ENCODE measurements around the gene LRRFIP1. TPM values are rescaled to one million over a fixed set of nuclear protein-coding genes. Genes with fewer than 3 reads are reported as not detected.

Gene LRRFIP1
- total and polyA plus RNA-seq, 9 of the 15 experiments (the other 6 are each of a cell fraction or from before 2014, with no cell fraction given), result 13.1 to 45.2 (median 31.3) TPM

GRCh38 chr2:237613679-237614078 lies 13.7 kb upstream of the LRRFIP1 start (continued):
- TF ChIP-seq CGGBP1 (CRISPR knock-in tag; IDR thresholded peaks at IDR 0.05) (no peak), ZNF707 (CRISPR knock-in tag; conservative IDR thresholded peaks at IDR 0.05) (no peak), CHAMP1 (IDR thresholded peaks at IDR 0.05) (no peak)

GRCh38 chr2:237614151-237614720 lies 13.2 kb upstream of the LRRFIP1 start:
- H3K9me3 ChIP-seq (replicated peaks; ENCODE audit: control insufficient read depth, insufficient read depth, low read depth, low read length), result no peaks in the 10 kb centered on the region
- H3K79me2 ChIP-seq (ENCODE audit: control insufficient read depth, insufficient read depth, low read length), result no peaks in the 10 kb centered on the region
- H3K36me3 ChIP-seq (ENCODE audit: control insufficient read depth, insufficient read depth, low read length), result no peaks in the 10 kb centered on the region
- no peaks in the 10 kb centered on the region for H3K4me1 ChIP-seq (replicated peaks in 1 of 2; ENCODE audit: control insufficient read depth in 2 of 2, insufficient read depth in 2 of 2, low read length in 2 of 2)
- no peak overlapping the region for H3K4me3 ChIP-seq
- ChIA-PET POLR2A (interaction anchor here (0.6 kb wide), 1 partner anchor 119 kb away, joined by 3 read pairs; no protein-coding TSS in a partner anchor), CTCF (ENCODE audit: low intra/inter-chr PET ratio) (no interaction called here)
- WGBS (ENCODE audit: insufficient coverage, low coverage, missing lambda C conversion rate), result under 1% methylated on average over 8 of the region's 9 CpGs
- no TSS peak for BruUV-seq (replicated peaks)
- H3K9me1 ChIP-seq (ENCODE audit: control insufficient read depth, insufficient read depth, low read length), result no peaks in the 10 kb centered on the region
- no peak overlapping the region for H3K4me2 ChIP-seq (ENCODE audit: insufficient read depth, low read length)
- no peaks in the 10 kb centered on the region for H4K20me1 ChIP-seq (replicated peaks; ENCODE audit: control insufficient read depth, insufficient read depth, low read length)
- peaks cover 0 to 18% of the 10 kb centered on the region in 2 experiments; a peak in 3 of 5 replicates for H3K27me3 ChIP-seq (ENCODE audit: control insufficient read depth in 2 of 2, insufficient read depth in 2 of 2, low read length in 2 of 2)
- intact Hi-C loops (cut with micrococcal nuclease), result no loop called here
- H2AFZ ChIP-seq (ENCODE audit: low read depth, low read length), result no peak overlapping the region
- no peak for FAIRE-seq
- in situ Hi-C loops (cut with MboI), result no loop called here
- no peak overlapping the region for H3K9ac ChIP-seq (ENCODE audit: insufficient read depth in 1 of 2, low read depth in 2 of 2, low read length in 2 of 2)
- no peak overlapping the region for H3K27ac ChIP-seq (ENCODE audit: extremely low read depth, low read depth, low read length)
- DNase-seq (ENCODE audit: extremely low read depth in 1 of 4, low spot score in 3 of 4), result no peak
- ATAC-seq, result no peak
- TF ChIP-seq GTF2E2 (tag; IDR thresholded peaks at IDR 0.05), result no peak
- TF ChIP-seq MBD1 (CRISPR knock-in tag; IDR thresholded peaks at IDR 0.05), result no peak
- TF ChIP-seq RUNX1 (IDR thresholded peaks at IDR 0.05; ENCODE audit: low read depth), result no peak
- TF ChIP-seq TCF7L2 (IDR thresholded peaks at IDR 0.05; ENCODE audit: low read depth, low read length), result no peak
- no peak for TF ChIP-seq SMAD1 (IDR thresholded peaks at IDR 0.05; ENCODE audit: low read depth, low read length, partially characterized antibody)
- TF ChIP-seq ELF4 (CRISPR knock-in tag; IDR thresholded peaks at IDR 0.05), result no peak
- no peak for TF ChIP-seq POU5F1 (IDR thresholded peaks at IDR 0.05; ENCODE audit: borderline replicate concordance, low read depth, low read length, partially characterized antibody)
- no peak for TF ChIP-seq ZNF395 (CRISPR knock-in tag; IDR thresholded peaks at IDR 0.05)
- no peak for TF ChIP-seq PRMT5 (CRISPR knock-in tag; IDR thresholded peaks at IDR 0.05)
- no peak for TF ChIP-seq ZFP30 (CRISPR knock-in tag; IDR thresholded peaks at IDR 0.05; ENCODE audit: borderline replicate concordance)
- no peak for TF ChIP-seq HMG20B (CRISPR knock-in tag; IDR thresholded peaks at IDR 0.05)
- TF ChIP-seq SNAPC5 (CRISPR knock-in tag; IDR thresholded peaks at IDR 0.05), result no peak
- no peak for TF ChIP-seq ZNF589 (CRISPR knock-in tag; IDR thresholded peaks at IDR 0.05; ENCODE audit: low read depth)

Data from K562 (cell line).